ENCODE measurements around the gene TBC1D10B.

Gene TBC1D10B, protein sequence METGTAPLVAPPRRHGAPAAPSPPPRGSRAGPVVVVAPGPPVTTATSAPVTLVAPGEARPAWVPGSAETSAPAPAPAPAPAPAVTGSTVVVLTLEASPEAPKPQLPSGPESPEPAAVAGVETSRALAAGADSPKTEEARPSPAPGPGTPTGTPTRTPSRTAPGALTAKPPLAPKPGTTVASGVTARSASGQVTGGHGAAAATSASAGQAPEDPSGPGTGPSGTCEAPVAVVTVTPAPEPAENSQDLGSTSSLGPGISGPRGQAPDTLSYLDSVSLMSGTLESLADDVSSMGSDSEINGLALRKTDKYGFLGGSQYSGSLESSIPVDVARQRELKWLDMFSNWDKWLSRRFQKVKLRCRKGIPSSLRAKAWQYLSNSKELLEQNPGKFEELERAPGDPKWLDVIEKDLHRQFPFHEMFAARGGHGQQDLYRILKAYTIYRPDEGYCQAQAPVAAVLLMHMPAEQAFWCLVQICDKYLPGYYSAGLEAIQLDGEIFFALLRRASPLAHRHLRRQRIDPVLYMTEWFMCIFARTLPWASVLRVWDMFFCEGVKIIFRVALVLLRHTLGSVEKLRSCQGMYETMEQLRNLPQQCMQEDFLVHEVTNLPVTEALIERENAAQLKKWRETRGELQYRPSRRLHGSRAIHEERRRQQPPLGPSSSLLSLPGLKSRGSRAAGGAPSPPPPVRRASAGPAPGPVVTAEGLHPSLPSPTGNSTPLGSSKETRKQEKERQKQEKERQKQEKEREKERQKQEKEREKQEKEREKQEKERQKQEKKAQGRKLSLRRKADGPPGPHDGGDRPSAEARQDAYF

DNA sequence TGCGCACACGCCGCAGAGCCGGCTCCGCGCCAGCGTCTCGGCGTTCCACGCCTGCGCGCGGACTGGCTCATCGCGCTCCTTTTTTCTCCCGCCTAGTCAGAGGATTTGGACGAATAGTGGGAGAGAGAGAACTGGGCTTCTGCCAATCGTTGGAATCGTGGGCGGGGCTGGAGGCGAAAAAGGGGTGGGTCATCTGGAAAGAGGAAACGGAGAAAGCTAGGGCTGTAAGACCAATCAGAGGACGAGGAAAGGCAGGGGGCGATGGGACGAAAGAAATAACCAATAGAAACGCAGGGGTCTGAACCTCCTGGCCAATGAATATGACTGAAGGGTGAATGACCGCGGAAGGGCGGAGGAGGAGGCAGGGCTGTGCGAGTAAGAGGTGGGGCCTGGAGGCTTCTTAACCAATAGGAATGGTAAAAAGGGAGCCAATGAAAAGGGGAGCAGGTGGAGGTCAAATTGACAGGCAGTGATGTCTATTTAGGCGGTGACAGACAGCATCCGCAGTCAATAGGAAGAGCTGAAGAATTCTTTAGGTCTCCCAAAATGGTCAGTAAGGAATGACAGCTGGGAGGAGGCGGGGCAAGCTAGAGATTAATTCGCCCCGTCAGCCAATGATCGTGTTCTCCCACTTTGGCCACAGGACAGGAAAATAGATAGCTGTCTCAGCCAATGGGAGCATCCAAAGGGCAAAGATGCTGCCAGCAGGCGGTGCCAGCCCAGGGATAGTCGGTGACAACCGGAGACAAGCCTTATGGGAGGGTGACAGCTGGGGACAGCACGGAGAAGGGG is at the start of gene TBC1D10B:
Gene TBC1D10B (minus strand): TSS at position 39 of the 792 bp plus-strand sequence. CDS start 311 bp downstream, outside the sequence.
- peak within 1 kb of the TSS; percentile 57 for H3K27ac ChIP-seq
- DNase-seq (ENCODE audit: low read depth, low spot score), result peak; percentile 100

DNA sequence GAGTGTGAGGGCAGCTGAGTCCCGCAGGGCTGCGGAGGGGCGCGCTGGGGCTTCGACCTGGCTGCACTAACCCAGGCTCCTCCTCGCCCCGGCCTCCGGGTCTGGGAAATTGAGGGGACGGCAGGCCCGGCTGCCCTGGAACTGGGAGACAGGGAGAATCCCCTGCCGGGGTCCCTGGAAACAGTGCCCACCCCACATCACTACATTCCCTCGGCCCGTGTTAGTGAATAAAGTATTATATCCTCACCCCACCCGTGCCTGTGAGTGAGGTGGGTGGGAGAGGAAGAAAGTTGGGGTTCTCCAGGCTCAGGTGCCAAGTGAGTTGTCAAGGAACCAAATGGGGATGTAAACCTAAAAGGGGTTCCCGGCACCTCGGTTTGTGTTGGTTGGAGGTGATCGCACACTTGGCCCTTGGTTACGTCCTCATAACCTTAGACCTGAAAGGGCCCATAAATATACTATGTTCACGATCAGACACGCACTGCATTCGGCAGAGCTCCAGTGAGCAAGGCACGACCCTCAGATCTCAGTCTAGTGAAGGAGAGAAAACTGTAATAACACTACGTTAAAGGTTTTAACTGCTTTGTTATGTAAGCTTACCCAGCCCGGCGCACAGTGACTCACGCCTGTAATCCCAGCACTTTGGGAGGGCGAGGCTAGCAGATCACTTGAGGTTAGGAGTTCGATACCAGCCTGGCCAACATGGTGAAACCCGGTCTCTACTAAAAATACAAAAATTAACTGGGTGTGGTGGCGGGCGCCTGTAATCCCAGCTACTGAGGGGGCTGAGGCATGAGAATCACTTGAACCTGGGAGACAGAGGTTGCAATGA is 48.3 kb upstream of the TBC1D10B start:
- peak overlapping the region; percentile 61 for H3K27ac ChIP-seq

DNA sequence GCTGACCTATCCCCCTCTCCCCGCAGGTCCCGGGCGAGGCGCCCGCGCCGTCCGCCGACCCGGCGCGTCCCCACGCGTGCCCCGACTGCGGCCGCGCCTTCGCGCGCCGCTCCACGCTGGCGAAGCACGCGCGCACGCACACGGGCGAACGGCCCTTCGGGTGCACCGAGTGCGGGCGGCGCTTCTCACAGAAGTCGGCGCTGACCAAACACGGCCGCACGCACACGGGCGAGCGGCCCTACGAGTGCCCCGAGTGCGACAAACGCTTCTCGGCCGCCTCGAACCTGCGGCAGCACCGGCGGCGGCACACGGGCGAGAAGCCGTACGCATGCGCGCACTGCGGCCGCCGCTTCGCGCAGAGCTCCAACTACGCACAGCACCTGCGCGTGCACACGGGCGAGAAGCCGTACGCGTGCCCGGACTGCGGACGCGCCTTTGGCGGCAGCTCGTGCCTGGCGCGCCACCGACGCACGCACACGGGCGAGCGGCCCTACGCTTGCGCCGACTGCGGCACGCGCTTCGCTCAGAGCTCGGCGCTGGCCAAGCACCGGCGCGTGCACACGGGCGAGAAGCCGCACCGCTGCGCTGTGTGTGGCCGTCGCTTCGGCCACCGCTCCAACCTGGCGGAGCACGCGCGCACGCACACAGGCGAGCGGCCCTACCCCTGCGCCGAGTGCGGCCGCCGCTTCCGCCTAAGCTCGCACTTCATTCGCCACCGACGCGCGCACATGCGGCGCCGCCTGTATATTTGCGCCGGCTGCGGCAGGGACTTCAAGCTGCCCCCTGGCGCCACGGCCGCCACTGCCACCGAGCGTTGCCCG is 47.4 kb upstream of the TBC1D10B start:
- peak overlapping the region; percentile 61 for H3K27ac ChIP-seq
- DNase-seq (ENCODE audit: low read depth, low spot score), result peak; percentile 78

More for the DNA sequence above, 48.3 kb upstream of the TBC1D10B start:
- DNase-seq (ENCODE audit: low read depth, low spot score), result no peak

DNA sequence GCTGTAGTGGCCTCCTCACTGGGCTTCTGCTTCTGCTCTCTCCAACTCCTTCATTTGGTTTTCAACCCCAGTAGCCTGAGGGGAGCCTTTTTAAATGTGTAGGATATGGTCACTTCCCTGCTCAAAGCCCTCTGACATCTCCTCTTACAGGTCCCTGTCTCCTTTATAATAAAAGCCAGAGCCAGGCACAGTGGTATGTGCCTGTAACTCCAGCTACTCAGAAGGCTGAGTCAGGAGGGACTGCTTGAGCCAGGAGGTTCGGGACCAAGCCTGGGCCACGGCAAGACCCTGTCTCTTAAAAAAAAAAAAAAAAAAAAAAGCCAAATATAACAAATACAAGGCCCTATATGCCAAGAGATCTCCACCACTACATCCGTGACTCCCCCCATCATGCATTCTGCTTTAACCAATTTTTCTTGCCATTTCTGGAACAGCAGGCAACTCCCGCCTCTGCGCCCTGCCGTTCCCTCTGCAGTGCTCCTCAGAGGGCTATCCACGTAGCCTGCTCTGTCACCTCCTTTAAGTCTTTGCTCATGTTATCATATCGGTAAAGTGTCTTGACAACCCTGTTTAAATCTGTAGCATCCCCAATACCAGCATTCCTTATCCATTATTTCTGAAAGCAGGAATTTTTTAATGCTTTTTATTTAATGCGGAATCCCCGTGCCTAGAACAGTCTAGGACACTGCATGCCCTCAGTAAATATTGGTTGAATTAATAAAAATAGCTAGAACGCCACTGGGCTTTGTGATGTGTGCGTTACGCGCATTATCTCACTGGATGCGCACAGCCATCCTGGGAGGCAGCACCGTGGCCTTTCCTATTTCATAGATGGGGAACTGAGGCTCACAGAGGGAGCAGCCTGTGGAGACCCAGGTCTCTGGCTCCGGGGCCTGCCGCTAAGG is 46.6 kb upstream of the TBC1D10B start:
- peak overlapping the region; percentile 61 for H3K27ac ChIP-seq
- DNase-seq (ENCODE audit: low read depth, low spot score), result no peak

DNA sequence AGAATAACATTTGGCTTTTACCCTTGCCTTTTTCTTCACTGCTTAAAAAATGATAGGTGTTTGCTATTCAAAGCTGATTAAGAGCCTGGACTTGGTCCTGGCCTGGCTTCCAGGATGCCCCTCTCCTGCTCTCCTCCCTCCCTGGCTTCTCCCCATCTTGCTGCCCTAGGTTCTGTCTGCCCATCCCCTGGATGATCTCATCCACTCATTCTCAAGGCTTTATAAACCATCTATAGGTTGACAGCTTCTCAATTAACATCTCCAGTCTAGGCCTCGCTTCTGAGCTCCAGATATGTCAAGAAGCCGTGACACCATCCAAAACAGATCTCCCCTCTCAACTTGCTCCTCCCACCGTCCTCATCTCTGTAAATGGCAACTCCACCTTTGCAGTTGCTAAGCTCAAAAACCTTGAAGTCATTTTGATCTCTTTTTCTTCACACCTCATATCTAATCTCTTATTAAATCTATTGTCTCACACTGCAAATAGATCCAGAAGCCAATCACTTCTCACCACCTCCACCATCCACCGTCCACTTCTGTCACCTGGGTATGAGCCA is 45.8 kb upstream of the TBC1D10B start:
- DNase-seq (ENCODE audit: low read depth, low spot score), result no peak
- H3K27ac ChIP-seq, result no peak overlapping the region

DNA sequence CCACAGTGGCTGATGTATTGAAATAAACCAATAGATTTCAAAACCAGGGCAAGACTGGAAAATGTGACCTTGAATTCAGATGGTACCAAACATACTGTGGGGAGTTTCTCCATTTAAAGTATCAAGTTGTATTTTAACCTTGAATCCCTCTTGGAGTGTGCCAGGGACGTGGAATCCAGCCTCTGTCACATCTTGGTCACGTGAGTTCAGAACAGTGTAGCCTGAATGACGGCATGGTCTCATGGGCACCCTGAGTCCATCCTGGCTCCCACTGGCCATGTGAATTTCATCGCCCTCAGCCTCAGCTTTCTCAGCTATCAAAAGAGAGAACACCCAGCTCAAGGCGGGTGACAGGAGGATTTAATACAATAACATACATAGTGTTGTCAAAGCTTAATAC is 43.9 kb upstream of the TBC1D10B start:
- peak overlapping the region; percentile 35 for H3K27ac ChIP-seq
- DNase-seq (ENCODE audit: low read depth, low spot score), result no peak

DNA sequence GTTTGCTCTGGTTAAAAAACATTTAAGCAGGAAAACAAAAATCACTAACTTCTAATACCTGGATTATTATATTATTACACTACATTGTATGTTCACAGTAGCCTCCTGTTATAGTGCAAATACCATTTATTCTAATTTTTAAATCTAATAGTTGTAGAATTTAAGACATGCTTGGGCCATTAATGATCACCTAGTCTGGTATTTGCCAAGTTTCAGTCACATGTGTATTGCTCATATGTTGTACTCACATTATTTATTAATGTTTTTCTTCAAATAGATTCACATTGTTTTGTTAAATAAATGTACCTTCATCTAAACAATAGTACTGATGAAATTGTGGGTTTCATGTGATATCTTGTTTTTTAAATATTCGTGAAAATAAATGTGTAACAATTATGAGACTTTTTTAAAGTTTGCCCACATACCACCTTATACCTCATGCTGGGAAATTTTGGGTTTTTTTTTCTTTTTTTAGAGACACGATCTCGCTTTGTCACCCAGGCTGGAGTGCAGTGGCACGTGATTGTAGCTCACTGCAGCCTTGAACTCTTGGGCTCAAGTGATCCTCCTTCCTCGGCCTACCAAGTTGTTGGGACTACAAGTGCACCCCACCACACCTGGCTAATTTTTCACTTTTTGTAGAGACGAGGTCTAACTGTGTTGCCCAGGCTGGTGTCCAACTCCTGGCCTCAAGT is 43.0 kb upstream of the TBC1D10B start:
- no peak for DNase-seq (ENCODE audit: low read depth, low spot score)
- H3K27ac ChIP-seq, result peak overlapping the region; percentile 35

DNA sequence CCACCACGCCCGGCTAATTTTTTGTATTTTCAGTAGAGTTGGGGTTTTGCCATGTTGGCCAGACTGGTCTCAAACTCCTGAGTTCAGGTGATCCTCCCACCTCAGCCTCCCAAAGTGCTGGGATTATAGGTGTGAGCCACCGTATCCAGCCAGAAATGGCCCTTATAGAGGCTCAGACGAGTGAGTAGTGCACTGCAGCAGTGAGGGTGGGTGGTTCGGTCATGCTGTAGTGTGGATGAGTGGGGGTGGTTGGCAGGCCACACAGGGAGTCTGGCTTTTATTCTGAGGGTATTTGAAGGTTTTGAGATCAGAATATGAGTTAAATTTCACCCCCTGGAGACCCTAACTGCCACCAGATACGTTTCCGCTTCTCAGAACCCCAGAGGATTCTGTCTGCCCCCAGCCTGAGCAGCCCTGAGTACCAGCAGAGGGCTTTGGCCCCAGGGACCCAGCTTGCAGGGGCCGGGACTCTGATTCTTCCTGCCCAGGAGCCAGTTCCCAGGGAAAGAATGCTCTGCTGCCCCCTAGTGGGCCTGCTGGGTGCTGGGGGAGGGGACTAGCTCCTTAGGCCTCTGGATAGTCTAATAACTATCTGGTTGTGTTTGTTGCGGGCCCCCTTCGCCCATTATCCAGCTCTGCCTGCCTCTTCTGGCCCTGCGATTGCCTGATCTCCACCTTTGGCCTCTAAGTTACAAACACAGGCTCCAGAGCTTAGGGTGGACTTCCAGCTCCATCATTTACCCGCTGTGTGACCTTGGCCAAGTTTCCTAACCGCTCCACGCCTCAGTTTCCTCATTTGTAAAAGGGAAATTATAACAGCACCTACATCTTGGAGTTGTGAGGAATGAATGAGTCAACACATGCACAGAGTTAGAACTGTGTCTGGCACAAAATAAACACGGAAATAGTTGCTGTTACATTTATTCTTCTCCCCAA is 39.1 kb upstream of the TBC1D10B start:
- DNase-seq (ENCODE audit: low read depth, low spot score), result no peak
- H3K27ac ChIP-seq, result no peak overlapping the region

DNA sequence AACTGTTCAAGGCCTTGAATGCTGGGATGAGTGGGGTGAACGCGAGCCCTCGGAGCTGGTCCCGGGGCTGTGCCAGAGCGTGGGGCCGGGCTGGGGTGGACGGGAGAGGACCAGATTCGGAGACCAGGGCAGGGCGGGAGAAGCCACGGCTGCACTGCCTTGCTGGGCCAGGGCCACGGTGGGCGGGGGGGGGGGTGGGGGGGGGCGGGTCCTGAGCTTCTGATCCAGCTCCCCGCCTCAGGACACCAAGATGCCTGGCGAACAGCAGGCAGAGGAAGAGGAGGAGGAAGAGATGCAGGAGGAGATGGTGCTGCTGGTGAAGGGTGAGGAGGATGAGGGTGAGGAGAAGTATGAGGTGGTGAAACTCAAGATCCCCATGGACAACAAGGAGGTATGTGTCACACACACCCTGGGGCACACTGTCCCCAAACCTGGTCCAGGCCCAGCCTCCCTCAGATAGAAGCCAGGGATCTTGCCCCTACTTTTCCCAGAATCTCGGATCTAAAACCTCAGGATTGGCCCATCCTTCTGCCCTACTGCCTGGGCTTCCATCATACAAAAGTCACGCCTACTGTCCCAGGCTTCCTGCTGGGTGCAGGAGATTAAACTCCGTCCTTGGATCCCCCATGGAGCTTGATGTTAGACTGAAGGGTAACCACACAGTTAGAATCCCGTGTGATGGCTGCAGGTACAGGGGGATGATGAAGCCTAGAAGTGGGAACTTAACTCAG is 37.7 kb upstream of the TBC1D10B start:
- DNase-seq (ENCODE audit: low read depth, low spot score), result no peak
- peak overlapping the region; percentile 20 for H3K27ac ChIP-seq

DNA sequence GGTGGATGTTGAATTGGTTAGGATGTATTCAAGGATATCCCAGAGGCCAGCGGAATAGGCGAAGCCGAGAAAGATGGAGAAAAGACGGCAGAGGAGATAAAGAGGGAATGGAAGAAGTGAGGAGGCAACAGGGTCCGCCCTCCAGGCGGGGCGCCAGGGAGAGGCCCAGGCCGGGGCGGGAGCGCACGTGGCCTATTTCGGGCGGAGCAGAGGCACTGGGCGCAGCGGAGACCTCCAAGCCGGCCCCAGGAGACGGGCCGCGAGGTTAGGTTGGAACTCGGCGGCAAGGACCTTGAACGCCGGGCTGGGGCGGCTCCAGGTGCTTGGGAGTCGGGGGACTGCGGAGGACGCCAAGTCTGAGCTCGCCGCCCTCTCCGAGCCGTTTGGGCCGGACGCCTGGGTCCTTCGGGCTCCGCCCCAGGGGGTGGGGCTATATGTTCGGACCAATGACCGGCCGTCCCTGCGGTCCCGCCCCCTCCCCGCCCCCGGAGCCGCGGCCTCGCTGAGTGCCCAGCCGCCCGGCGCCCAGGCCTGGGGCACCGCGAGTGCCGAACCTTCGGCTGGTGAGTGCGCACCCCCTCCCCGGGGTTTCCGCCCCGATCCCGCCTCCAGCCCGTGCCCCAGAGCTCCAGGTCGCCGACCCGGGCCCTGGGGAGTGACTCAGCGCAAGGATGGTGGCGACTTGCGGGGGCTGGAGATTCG is 37.0 kb upstream of the TBC1D10B start, which contains the start of gene ZNF771:
Gene ZNF771 (plus strand): TSS at position 505 of the 702 bp plus-strand sequence. CDS start 448 bp downstream, outside the sequence.
- DNase-seq (ENCODE audit: low read depth, low spot score), result no peak
- H3K27ac ChIP-seq, result peak within 1 kb of the TSS; percentile 20

DNA sequence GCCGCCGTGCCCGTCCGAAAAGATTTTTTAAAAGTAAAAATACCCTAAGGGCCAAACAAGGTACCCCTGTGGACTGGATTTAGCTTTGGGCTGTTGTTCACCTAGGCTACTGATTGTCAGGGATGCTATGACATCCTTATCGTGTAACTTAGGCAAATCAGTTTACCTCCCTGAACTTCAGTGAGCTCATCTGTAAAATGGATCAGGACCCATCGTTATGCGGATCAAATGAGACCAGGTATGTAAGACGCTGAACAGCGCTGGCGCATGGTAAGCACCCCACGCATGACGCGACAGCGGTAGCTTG is 36.5 kb upstream of the TBC1D10B start:
- no peak overlapping the region for H3K27ac ChIP-seq

DNA sequence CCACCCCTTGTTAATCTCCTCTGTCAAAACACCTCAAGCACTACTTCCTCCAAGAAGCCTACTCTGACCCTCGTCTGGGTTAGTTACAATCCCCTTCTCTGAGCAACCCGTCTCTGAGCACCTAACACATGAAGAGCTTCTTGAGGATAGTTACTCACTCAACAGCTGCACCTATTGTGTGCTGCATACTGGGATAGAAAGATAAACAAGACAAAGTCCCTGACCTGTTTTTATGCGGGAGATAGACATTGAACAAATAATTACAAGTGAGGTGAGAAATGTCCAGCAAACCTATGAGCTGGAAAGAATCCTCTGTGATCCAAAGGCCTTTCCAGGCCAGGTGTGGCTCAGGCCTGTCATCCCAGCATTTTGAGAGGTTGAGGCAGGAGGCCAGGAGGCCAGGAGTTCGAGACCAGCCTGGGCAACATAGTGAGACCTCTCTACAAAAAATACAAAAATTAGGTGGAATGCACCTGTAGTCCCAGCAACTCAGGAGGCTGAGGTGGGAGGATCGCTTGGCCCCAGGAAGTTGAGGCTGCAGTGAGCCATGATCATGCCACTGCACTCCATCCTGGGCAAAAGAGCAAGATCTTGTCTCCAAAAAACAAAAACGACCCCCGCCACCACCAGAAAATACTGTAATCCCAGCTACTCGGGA is 31.6 kb upstream of the TBC1D10B start:
- no peak for DNase-seq (ENCODE audit: low read depth, low spot score)
- H3K27ac ChIP-seq, result no peak overlapping the region

More for the DNA sequence above, 36.5 kb upstream of the TBC1D10B start:
- DNase-seq (ENCODE audit: low read depth, low spot score), result no peak

DNA sequence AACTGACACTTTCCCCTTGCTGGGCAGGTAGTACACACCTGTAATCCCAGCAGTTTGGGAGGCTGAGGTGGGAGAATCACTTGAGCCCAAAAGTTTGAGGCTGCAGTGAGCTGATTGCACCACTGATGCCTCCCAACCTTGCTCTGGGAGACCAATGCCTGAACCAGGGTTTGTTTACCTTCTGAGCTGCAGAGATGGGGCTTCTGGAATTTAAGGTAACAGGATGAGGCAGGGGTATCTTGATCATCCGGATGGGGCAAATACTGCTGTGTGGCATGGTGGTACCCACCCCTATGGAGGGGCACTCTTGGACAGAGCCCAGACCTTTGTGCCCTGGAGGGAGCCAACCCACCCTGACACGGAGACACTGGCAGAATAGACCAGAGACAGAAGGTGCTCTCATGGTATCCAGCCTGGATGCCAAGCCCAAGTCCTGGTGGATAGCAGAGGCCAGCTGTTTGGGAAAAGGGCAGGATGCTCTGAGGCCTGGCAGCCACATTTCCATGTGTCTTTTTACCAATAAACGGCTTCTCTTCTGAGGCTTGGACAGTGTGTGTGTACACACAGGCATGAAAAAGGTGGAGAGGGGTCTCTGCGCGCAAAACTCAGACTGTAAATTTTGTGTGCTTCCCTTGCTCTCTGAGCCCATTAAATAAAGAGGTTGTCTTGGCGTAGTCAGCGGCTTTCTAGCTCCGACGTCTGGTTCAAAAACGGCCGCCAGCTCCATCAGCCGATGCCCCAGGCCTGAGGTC is 29.3 kb upstream of the TBC1D10B start:
- peak overlapping the region; percentile 45 for H3K27ac ChIP-seq
- no peak for DNase-seq (ENCODE audit: low read depth, low spot score)
